Effector memory CD4-positive, alpha-beta T cell (primary cell): Measurements from ENCODE around the gene RNF125.

Source experiments
- DNase-seq, 3 donors: peaks; one replicate each; pipeline ENCODE4 v3.0.0-alpha.2; 2020
- H3K27ac ChIP-seq: 2 replicates; pipeline ENCODE4 v1.7.0; 2013; ENCODE audit warnings: mild to moderate bottlenecking, low read length, moderate library complexity; ENCODE audit not compliant: insufficient read depth, poor library complexity, severe bottlenecking
- H3K27me3 ChIP-seq: replicated peaks from 2 replicates; pipeline ENCODE4 v1.7.0; 2013; ENCODE audit warnings: mild to moderate bottlenecking, low read length; ENCODE audit not compliant: insufficient read depth, control insufficient read depth, poor library complexity, severe bottlenecking
- H3K36me3 ChIP-seq: 2 replicates; pipeline ENCODE4 v1.7.0; 2013; ENCODE audit warnings: mild to moderate bottlenecking, low read length, moderate library complexity; ENCODE audit not compliant: control insufficient read depth, insufficient read depth
- H3K4me1 ChIP-seq: 2 replicates; pipeline ENCODE4 v1.7.0; 2013; ENCODE audit warnings: low read length, mild to moderate bottlenecking; ENCODE audit not compliant: control insufficient read depth, insufficient read depth, poor library complexity, severe bottlenecking
- H3K4me3 ChIP-seq: 2 replicates; pipeline ENCODE4 v1.7.0; 2013; ENCODE audit warnings: low read length, low read depth, mild to moderate bottlenecking; ENCODE audit not compliant: insufficient read depth, poor library complexity, severe bottlenecking
- H3K9me3 ChIP-seq: 2 replicates; pipeline ENCODE4 v1.7.0; 2013; ENCODE audit warnings: mild to moderate bottlenecking, low read length, moderate library complexity; ENCODE audit not compliant: control insufficient read depth

RNF125 gene

DNA sequence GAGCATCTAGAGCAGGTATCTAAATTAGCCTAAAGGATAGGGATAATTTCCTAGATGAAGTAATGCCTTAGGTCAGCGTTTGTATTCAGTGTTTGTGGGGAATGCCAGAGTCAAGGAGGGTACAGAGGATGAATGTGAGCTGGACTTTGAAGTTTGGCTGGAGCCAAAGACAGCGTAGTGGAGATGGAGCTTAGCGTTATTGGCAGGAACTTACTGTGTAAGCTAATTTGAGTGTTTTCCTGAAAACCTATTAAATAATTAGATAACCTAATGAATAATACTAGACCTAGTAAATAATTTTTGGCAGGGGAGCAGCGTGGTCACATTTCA lies 77.2 kb downstream of the RNF125 start:
- no peak for DNase-seq
- Histone ChIP-seq H3K27me3 (no peaks in the 10 kb centered on the region), H3K27ac (no peak overlapping the region), H3K4me3 (no peak overlapping the region), H3K9me3 (no peaks in the 10 kb centered on the region), H3K36me3 (peaks cover 5% of the 10 kb centered on the region), H3K4me1 (peaks cover 34% of the 10 kb centered on the region)

DNA sequence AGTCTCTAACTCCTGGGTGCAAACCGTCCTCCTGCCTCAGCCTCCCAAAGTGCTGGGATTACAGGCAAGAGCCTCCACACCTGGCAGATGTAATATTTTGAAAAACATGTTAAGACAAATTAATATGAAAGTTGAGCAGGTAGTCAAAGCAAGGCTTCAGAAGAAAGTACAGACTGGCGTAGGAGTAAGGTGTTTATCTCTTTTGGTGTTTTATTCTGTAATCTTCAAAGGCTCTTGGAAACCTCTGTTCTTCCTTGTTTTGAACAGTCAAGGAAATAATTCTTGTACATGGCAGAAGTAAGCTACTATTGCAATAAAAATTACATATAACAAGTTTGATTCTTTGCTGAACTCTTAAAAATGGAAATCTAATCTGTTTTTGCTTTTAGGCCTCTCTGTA lies 78.3 kb downstream of the RNF125 start:
- Histone ChIP-seq H3K27ac (peak overlapping the region; percentile 2), H3K9me3 (no peaks in the 10 kb centered on the region), H3K27me3 (no peaks in the 10 kb centered on the region), H3K4me1 (peaks cover 29% of the 10 kb centered on the region), H3K4me3 (peak overlapping the region; percentile 9), H3K36me3 (peaks cover 5% of the 10 kb centered on the region)
- no peak for DNase-seq

DNA sequence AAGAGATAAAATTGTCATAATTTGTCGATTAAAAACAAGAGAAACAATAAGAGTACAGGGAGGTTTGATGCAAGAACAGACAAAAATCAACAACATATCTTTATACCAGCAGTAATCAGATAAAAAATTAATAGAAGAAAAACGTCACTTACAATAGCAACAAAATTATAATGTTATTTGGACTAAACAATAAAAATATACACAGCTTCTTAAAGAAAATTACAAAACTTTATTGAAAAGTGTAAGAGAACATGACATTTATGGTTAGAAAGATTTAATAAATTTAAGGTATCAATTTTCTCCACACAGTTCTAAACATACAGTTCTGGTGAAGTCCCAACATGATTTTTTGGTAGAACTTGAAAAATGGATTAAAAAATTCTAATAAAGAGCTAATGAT lies 85.9 kb downstream of the RNF125 start:
- H3K4me1 ChIP-seq = peaks cover 2% of the 10 kb centered on the region
- H3K27ac ChIP-seq = no peak overlapping the region
- no peaks in the 10 kb centered on the region for H3K27me3 ChIP-seq
- no peaks in the 10 kb centered on the region for H3K36me3 ChIP-seq
- DNase-seq = no peak
- H3K9me3 ChIP-seq = no peaks in the 10 kb centered on the region
- H3K4me3 ChIP-seq = no peak overlapping the region

DNA sequence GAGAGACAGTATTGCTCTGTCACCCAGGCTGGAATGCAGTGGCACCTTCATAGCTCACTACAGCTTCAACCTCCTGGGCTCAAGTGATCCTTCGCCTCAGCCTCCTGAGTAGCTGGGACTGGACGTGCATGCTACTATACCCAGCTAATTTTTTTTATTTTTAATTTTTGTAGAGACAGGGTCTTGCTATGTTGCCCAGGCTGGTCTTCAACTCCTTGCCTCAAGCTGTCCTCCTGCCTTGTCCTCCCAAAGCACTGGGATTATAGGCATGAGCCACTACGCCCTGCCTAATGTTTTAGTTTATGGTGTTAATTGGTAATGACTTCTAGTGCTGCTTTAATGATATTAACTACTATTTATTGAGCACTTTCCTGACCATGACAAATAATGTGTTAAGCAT lies 91.4 kb downstream of the RNF125 start:
- Histone ChIP-seq H3K4me1 (no peaks in the 10 kb centered on the region), H3K27ac (no peak overlapping the region), H3K36me3 (peaks cover 17% of the 10 kb centered on the region), H3K4me3 (no peak overlapping the region), H3K9me3 (no peaks in the 10 kb centered on the region), H3K27me3 (no peaks in the 10 kb centered on the region)
- no peak for DNase-seq

DNA sequence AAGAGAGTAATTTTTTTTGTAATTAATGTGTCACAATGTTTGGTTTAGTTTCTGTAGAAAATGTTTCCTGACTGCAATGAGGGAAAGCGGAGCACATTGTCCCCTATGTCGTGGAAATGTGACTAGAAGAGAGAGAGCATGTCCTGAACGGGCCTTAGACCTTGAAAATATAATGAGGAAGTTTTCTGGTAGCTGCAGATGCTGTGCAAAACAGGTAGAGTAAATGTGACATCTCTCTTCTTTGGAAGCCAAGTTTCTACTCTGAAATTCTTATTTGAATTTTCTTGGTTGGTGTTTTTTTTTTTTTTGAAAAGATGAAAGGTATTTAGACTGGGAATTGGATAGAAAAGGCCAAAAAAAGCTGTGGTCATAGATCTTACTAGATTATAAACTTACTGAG lies 93.1 kb downstream of the RNF125 start:
- Histone ChIP-seq H3K27ac (no peak overlapping the region), H3K36me3 (peaks cover 17% of the 10 kb centered on the region), H3K9me3 (no peaks in the 10 kb centered on the region), H3K4me1 (no peaks in the 10 kb centered on the region), H3K27me3 (no peaks in the 10 kb centered on the region), H3K4me3 (no peak overlapping the region)
- no peak for DNase-seq

DNA sequence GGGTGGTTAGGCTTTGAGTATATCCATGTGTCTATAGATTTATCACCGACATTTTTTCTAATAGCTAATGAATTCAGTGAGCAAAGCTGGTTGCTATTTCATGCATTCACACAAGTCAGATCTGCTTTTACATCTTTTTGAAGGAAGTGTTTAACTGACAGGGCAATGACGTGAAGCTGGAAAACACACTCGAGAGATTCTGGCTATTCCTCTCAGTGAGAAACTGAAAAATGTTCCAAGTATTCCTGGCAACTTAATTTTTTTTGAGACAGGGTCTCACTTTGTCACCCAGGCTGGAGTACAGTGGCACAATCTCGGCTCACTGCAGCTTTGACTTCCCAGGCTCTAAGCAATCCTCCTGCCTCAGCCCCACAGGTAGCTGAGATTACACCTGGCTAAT lies 94.2 kb downstream of the RNF125 start:
- Histone ChIP-seq H3K27me3 (no peaks in the 10 kb centered on the region), H3K4me3 (no peak overlapping the region), H3K4me1 (no peaks in the 10 kb centered on the region), H3K36me3 (peaks cover 27% of the 10 kb centered on the region), H3K9me3 (no peaks in the 10 kb centered on the region), H3K27ac (no peak overlapping the region)
- no peak for DNase-seq

DNA sequence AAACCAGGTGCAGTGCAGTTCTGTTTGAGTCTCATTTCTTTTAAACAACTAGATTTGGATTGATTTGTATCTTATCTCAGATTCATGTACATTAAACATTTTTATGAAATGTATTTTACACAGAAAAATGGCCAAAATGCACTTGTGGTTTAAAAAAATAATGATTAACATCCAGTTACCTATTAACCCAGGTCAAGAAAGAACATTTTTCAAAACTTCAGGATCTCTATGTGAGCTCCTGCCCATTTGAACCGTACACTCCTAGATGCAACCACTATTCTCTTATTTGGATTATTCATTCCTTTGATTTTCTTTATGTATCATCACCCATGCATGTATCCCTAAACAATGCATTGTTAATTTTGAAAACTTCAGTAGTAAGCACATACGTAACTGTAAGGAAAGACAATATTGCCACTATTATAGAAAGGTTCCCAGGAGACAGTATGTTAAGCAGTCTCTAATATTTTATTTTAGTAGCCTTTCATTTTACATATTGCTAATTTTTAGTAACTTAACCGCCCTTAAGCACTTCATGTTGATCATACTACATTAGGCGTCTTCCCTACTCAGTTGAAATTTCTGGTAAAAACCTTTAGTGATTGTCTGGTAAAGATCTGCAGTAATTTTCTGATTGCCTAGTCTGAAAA lies 95.8 kb downstream of the RNF125 start:
- Histone ChIP-seq H3K9me3 (no peaks in the 10 kb centered on the region), H3K27me3 (no peaks in the 10 kb centered on the region), H3K4me3 (no peak overlapping the region), H3K27ac (no peak overlapping the region), H3K4me1 (no peaks in the 10 kb centered on the region), H3K36me3 (peaks cover 27% of the 10 kb centered on the region)
- DNase-seq = no peak

DNA sequence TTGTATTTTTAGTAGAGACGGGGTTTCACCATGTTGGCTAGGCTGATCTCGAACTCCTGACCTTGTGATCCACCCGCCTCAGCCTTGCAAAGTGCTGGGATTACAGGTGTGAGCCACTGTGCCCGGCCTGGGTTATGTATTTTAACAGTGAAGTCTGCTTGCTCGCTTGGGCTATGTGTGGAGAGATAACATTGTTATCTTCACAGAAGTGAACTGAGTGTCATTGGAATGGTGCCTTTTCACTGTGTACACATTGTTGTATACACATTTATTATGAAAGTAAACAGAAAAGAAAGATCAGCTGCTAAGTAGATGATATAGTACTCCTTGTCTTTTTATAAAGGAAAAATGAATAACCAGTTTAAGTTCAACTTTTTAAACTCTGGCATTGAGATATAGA lies 103.4 kb downstream of the RNF125 start:
- Histone ChIP-seq H3K27ac (no peak overlapping the region), H3K27me3 (no peaks in the 10 kb centered on the region), H3K9me3 (no peaks in the 10 kb centered on the region), H3K4me1 (no peaks in the 10 kb centered on the region), H3K36me3 (peaks cover 27% of the 10 kb centered on the region), H3K4me3 (no peak overlapping the region)
- DNase-seq = no peak
